Tibial nerve (tissue), 4 donors: Measurements from ENCODE around the gene DDX56. TPM values are rescaled to one million over a fixed set of nuclear protein-coding genes. Genes with fewer than 3 reads are reported as not detected.

Experiments
- DNase-seq, 2 donors: peaks; one replicate each; pipeline ENCODE4 v3.0.0-alpha.2; 2019; ENCODE audit warnings: low spot score in 2 of 2
- H3K27ac ChIP-seq, 4 donors: fragments of 200-600 bp; sonication (generic) in 3 of 4; one replicate each; pipeline ENCODE4 v1.5.1; 2017 to 2019; ENCODE audit warnings: mild to moderate bottlenecking in 1 of 4
- H3K27me3 ChIP-seq, 2 donors: fragments of 200-600 bp; sonication (generic) in 1 of 2; one replicate each; pipeline versions ENCODE4 v1.5.1 to v1.6.0; 2017 to 2019
- H3K36me3 ChIP-seq, 3 donors: fragments of 200-600 bp; sonication (generic); one replicate each; pipeline ENCODE4 v1.5.1; 2018 to 2019
- H3K4me1 ChIP-seq, 4 donors: fragments of 200-600 bp; sonication (generic) in 3 of 4; one replicate each; pipeline ENCODE4 v1.5.1; 2017 to 2019
- H3K4me3 ChIP-seq, 4 donors: fragments of 200-600 bp; sonication (generic) in 3 of 4; one replicate each; pipeline ENCODE4 v1.5.1; 2017 to 2019; ENCODE audit warnings: mild to moderate bottlenecking in 1 of 4, moderate library complexity in 1 of 4
- H3K9me3 ChIP-seq, 4 donors: fragments of 200-600 bp; sonication (generic) in 3 of 4; one replicate each; pipeline ENCODE4 v1.5.1; 2017 to 2019
- EP300 ChIP-seq, 2 donors: sonication (generic); formaldehyde crosslinking; IDR thresholded peaks; one replicate each; pipeline ENCODE4 v1.6.1; 2017; ENCODE audit warnings: antibody characterized with exemption in 2 of 2, mild to moderate bottlenecking in 1 of 2
- POLR2A ChIP-seq, 2 donors: fragments of 450-650 bp; IDR thresholded peaks; one replicate each; pipeline ENCODE4 v1.6.1; 2017; ENCODE audit warnings: antibody characterized with exemption in 2 of 2, mild to moderate bottlenecking in 2 of 2, moderate library complexity in 2 of 2
- WGBS, 2 donors: methylation state at CpG; one replicate each; pipeline ENCODE4 v1.1.5; 2018; 5-methylcytosine and 5-hydroxymethylcytosine counted together
- total RNA-seq, 4 donors: library from RNA; depleted of rRNA; stranded (reverse); fragments of >200 nt; gene quantifications; one replicate each; pipeline ENCODE4 v1.1.0, GENCODE V29; 2016
- TF ChIP-seq, protein P1 (sequence below), 5 experiments: fragments of 200-600 bp in 3 of 5; fragments of 450-650 bp in 2 of 5; sonication (generic) in 3 of 5; IDR thresholded peaks; one replicate each; pipeline ENCODE4 v1.5.1; 2016 to 2019; ENCODE audit warnings: antibody characterized with exemption in 5 of 5, mild to moderate bottlenecking in 3 of 5, moderate library complexity in 2 of 5

DDX56 gene, protein sequence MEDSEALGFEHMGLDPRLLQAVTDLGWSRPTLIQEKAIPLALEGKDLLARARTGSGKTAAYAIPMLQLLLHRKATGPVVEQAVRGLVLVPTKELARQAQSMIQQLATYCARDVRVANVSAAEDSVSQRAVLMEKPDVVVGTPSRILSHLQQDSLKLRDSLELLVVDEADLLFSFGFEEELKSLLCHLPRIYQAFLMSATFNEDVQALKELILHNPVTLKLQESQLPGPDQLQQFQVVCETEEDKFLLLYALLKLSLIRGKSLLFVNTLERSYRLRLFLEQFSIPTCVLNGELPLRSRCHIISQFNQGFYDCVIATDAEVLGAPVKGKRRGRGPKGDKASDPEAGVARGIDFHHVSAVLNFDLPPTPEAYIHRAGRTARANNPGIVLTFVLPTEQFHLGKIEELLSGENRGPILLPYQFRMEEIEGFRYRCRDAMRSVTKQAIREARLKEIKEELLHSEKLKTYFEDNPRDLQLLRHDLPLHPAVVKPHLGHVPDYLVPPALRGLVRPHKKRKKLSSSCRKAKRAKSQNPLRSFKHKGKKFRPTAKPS
- 10 to 100 TPM; 42.4 to 59.1 (median 56.5) TPM for total RNA-seq

DNA sequence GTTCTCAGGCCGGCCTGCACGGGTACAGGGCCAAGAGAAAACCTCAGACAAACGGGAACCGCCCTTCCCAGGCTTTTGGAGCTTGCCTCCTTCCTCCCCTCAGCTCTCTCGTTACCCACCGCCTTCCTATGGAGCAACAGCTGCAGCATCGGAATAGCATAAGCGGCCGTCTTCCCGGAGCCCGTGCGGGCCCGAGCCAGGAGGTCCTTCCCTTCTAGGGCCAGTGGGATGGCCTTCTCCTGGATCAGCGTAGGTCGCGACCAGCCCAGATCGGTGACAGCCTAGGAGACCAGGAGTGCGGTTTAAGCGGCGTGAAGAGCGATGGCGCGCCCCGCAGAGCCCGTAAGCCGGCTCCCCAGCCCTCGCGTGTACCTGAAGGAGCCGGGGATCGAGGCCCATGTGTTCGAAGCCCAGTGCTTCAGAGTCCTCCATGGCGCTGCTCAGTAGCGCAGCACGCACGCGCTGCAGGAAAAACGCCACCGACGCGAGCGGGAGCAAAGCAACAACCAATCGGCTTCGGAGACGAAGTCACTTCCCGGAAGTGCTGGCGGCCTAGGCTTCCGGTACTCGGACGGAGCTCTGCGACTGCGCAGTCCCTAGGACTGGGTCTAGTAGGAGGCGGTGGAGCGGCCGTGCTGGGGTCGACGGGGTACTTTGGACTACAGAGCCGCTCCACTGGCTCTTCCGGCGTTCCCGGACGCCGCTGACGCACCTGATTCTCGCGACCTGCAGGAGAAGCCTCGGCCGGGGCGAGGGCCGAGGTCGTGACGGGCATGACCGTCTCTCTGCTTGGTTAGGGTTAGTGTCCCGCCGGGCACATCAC lies at the start of gene DDX56:
TSS of gene DDX56 (minus strand) at position 445 of the 823 bp plus-strand sequence. CDS start at position 432, 13 bp downstream.
- Histone ChIP-seq H3K4me3 (peak within 1 kb of the TSS; percentile 79 to 90 (median 88)), H3K27me3 (no peaks in the 10 kb centered on the region), H3K9me3 (no peaks in the 10 kb centered on the region), H3K27ac (peak within 1 kb of the TSS; percentile 75 to 95 (median 92)), H3K4me1 (peaks cover 0 to 34% (median 17%) of the 10 kb centered on the region in 4 donors), H3K36me3 (peaks cover 0 to 75% (median 29%) of the 10 kb centered on the region in 3 donors)
- TF ChIP-seq POLR2A (IDR thresholded peaks at IDR 0.05) (peak; percentile 50 to 91), EP300 (IDR thresholded peaks at IDR 0.05) (peak; percentile 92 to 97)
- TF ChIP-seq, protein P1, sequence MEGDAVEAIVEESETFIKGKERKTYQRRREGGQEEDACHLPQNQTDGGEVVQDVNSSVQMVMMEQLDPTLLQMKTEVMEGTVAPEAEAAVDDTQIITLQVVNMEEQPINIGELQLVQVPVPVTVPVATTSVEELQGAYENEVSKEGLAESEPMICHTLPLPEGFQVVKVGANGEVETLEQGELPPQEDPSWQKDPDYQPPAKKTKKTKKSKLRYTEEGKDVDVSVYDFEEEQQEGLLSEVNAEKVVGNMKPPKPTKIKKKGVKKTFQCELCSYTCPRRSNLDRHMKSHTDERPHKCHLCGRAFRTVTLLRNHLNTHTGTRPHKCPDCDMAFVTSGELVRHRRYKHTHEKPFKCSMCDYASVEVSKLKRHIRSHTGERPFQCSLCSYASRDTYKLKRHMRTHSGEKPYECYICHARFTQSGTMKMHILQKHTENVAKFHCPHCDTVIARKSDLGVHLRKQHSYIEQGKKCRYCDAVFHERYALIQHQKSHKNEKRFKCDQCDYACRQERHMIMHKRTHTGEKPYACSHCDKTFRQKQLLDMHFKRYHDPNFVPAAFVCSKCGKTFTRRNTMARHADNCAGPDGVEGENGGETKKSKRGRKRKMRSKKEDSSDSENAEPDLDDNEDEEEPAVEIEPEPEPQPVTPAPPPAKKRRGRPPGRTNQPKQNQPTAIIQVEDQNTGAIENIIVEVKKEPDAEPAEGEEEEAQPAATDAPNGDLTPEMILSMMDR (IDR thresholded peaks at IDR 0.05): peak in 2 of 5 experiments; percentile 13 to 18
- peak; percentile 82 to 89 for DNase-seq
- WGBS, 2 donors: 0% methylated on average over 19 to 66 of the region's 74 CpGs

DNA sequence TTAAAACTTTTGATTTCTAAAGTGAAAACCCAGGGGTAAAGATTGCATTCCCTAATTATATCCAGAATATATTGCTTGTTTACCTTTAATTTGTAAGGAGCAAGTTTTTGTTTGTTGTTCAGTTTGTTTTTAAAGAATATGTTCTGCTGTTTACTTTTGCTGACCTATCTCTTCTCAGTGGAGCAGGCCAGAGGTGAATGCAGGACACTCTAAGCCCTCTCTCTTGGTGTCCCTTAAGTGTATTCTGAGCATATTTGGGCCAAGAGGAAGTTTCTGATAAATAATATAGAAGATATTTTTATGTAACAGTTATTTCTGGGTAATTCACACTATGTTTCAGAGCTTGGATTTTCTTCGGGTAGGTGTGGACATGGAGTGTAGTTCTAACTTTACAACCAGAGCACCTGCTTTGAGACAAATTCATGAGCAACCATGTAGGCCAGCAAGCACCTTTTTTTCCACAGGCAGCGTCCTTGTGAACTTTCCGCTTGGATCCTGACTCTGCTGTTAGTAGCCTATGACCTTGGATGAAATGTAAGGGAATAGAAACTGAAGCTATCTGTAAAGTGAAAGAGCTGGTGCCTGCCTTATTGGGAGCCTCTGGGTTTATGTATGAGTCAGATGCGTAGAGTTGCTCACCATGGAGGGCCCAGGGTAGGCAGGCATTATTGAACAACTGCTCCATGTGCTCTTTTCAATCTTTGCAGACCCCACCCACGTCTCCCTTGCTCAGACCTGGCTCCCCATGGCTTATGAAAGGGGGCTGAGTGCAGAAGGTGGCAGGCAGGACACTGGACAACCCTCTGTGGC lies 48.8 kb upstream of the DDX56 start:
- DNase-seq: no peak
- H3K27ac ChIP-seq: peak overlapping the region in 3 of 4 donors; percentile 34 to 45 (median 44)
- peaks cover 0 to 46% (median 4%) of the 10 kb centered on the region in 4 donors for H3K4me1 ChIP-seq
- TF ChIP-seq, protein P1 (IDR thresholded peaks at IDR 0.05): no peak
- TF ChIP-seq POLR2A (IDR thresholded peaks at IDR 0.05) (no peak), EP300 (IDR thresholded peaks at IDR 0.05) (no peak)
- H3K9me3 ChIP-seq: no peaks in the 10 kb centered on the region
- 57 to 67% methylated on average over 5 of the region's 5 CpGs for WGBS, 2 donors
- H3K36me3 ChIP-seq: peaks cover 0 to 35% (median 0%) of the 10 kb centered on the region in 3 donors
- no peak overlapping the region for H3K4me3 ChIP-seq
- H3K27me3 ChIP-seq: no peaks in the 10 kb centered on the region

DNA sequence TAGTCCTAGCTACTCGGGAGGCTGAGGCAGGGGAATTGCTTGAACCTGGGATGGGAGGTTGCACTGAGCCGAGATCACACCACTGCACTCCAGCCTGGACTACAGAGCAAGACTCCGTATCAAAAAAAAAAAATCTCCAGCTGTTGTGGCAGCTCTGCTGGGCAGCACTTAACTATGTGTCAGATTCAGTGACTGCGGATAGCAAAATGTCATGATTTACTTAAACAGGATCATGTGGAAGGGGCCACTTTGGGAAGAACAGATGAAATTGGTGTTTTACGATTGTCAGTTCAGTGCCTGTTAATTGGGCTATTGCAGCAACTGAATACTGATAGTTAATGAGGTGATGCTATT lies 48.0 kb upstream of the DDX56 start:
- 80 to 85% methylated on average over 5 of the region's 5 CpGs for WGBS, 2 donors
- DNase-seq: no peak
- H3K4me1 ChIP-seq: peaks cover 0 to 50% (median 4%) of the 10 kb centered on the region in 4 donors
- H3K27me3 ChIP-seq: no peaks in the 10 kb centered on the region
- no peak overlapping the region for H3K4me3 ChIP-seq
- TF ChIP-seq EP300 (IDR thresholded peaks at IDR 0.05) (no peak), POLR2A (IDR thresholded peaks at IDR 0.05) (no peak)
- TF ChIP-seq, protein P1 (IDR thresholded peaks at IDR 0.05): no peak
- peaks cover 0 to 29% (median 0%) of the 10 kb centered on the region in 3 donors for H3K36me3 ChIP-seq
- no peaks in the 10 kb centered on the region for H3K9me3 ChIP-seq
- peak overlapping the region in 3 of 4 donors; percentile 2 to 74 (median 34) for H3K27ac ChIP-seq

DNA sequence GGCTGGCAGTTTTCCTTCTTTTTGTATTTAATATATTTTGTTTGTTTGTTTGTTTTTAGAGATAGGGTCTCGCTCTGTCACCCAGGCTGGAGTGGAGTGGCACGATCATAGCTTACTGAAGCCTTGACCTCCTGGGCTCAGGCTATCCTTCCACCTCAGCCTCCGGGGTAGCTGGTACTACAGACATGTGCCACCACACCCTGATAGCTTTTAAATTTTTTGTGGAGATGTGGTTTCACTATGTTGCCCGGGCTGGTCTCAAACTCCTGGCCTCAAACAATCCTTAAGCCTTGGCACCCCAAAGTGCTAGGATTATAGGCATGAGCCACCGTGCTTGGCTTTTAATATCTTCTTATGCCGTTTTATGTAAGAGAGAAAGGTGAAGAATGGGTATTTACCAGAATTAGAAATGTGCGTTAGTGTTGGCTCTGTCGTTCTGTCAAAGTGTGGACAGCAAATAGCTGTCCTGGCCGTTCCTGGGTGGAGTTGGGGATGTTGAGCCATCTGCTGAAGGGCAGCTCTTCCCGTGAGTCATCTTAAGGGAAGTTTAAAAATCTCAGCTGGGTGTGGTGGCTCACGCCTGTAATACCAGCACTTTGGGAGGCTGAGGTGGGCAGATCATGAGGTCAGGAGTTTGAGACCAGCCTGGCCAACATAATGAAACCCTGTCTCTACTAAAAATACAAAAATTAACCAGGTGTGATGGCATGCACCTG lies 47.5 kb upstream of the DDX56 start:
- H3K36me3 ChIP-seq: peaks cover 0 to 23% (median 0%) of the 10 kb centered on the region in 3 donors
- H3K4me3 ChIP-seq: no peak overlapping the region
- peak overlapping the region in 3 of 4 donors; percentile 34 to 74 (median 40) for H3K27ac ChIP-seq
- no peaks in the 10 kb centered on the region for H3K9me3 ChIP-seq
- TF ChIP-seq POLR2A (IDR thresholded peaks at IDR 0.05) (no peak), EP300 (IDR thresholded peaks at IDR 0.05) (no peak)
- TF ChIP-seq, protein P1 (IDR thresholded peaks at IDR 0.05): no peak
- no peak for DNase-seq
- H3K27me3 ChIP-seq: no peaks in the 10 kb centered on the region
- H3K4me1 ChIP-seq: peaks cover 0 to 47% (median 4%) of the 10 kb centered on the region in 4 donors
- WGBS, 2 donors: 79 to 82% methylated on average over 11 of the region's 11 CpGs
